Breast epithelium (tissue), 3 donors: ENCODE measurements around the gene TMEM131.

Source experiments
- CTCF ChIP-seq, 3 donors: fragments of 450-650 bp; IDR thresholded peaks; one replicate each; pipeline ENCODE4 v1.5.1; 2016 to 2017; ENCODE audit warnings: antibody characterized with exemption in 3 of 3, mild to moderate bottlenecking in 3 of 3, moderate library complexity in 3 of 3
- POLR2A ChIP-seq: fragments of 450-650 bp; IDR thresholded peaks from one replicate; pipeline ENCODE4 v1.6.1; 2016; ENCODE audit warnings: antibody characterized with exemption, mild to moderate bottlenecking, moderate library complexity
- POLR2AphosphoS5 ChIP-seq, 3 donors: sonication (generic); formaldehyde crosslinking; IDR thresholded peaks; one replicate each; pipeline ENCODE4 v1.6.1; 2017; ENCODE audit warnings: antibody characterized with exemption in 3 of 3

GRCh38 chr2:97741686-97742085 lies 254.1 kb downstream of the TMEM131 start:
- TF ChIP-seq CTCF (IDR thresholded peaks at IDR 0.05) (no peak), POLR2AphosphoS5 (IDR thresholded peaks at IDR 0.05) (no peak), POLR2A (no peak)
